GM13976 (cell line): Measurements from ENCODE around the gene IKZF2.

Experiments
- DNase-seq: peaks from one replicate; pipeline ENCODE4 v3.0.0; 2012; ENCODE audit warnings: low spot score
- CTCF ChIP-seq: IDR thresholded peaks from 2 replicates; pipeline ENCODE4 v1.5.1; 2012; ENCODE audit warnings: borderline replicate concordance, mild to moderate bottlenecking; ENCODE audit not compliant: insufficient read depth; ENCODE audit errors: extremely low read depth, missing control alignments, control extremely low read depth
- in situ Hi-C: fragments of 300-500 bp; cut with MboI; formaldehyde crosslinking; loops from one replicate; pipeline ENCODE4 v1.12.0; 2022; ENCODE audit warnings: low sequenced_read_pairs, mixed read lengths, inconsistent platforms; ENCODE audit not compliant: unreplicated experiment

IKZF2 gene

GRCh38 chr2:213001297-213001910 is 150.0 kb downstream of the IKZF2 start:
- TF ChIP-seq CTCF = no peak
- no peak for DNase-seq
- in situ Hi-C loops = no loop called here

DNA sequence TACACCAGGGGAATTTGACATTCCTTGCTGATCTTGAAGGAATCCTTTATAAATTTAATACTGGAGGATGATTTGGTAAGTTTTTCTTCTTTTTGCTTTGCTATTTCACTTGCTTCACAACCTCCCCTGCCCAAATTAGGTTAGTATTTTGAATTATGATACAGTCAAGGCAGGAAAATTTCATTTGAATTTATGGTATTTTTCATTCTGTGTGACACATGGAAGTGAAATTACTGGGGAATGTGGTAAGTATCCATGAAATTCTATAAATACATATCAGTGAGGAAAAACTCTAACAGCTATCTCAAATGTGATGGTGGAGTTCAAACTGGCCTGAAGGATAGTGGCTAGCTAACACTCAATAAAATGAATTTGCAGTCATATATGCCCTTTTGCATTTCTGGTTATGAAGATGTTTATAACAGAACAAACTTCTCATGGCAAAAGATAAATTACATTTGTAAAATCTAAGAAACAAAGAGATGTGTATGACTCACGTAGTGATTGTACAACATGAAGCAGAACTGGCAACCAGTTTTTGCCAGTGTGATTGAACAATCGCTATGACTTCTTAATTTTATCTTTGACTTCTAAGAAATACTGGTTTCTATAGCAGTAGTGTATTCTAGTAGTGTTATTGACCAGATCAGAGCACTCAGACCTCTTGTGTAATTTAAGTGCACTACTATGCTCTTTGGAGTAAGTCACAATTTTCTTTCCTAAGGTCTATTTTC is 152.6 kb downstream of the IKZF2 start:
- no peak for TF ChIP-seq CTCF
- DNase-seq = no peak
- in situ Hi-C loops = loop anchor here (25.0 kb wide), 1 partner anchor 311 kb away; no protein-coding TSS in a partner anchor

DNA sequence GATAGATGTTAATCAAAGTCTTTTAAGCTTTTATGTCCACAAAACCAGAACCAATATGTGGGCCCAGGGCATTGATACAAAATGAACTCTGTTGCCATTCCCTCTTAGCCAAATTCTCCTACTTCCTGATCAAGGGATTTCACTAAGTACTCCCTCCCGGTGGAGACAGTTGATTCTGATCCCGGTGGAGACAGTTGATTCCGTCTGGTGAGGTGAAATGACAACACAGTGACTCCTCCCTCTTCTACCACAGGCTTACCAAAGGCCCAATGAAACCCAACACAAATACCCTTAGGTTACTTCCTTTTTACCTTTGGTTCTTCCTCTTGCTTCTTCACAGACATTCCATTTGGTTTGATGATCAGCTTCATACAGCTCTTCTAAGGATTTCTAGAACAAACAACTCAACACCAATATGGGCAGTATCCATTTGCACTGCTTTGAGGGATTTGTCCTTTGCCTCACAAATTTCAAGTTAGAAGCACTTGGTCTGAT is 153.8 kb downstream of the IKZF2 start:
- in situ Hi-C loops = loop anchor here (25.0 kb wide), 1 partner anchor 310 kb away; no protein-coding TSS in a partner anchor
- DNase-seq = no peak
- no peak for TF ChIP-seq CTCF

DNA sequence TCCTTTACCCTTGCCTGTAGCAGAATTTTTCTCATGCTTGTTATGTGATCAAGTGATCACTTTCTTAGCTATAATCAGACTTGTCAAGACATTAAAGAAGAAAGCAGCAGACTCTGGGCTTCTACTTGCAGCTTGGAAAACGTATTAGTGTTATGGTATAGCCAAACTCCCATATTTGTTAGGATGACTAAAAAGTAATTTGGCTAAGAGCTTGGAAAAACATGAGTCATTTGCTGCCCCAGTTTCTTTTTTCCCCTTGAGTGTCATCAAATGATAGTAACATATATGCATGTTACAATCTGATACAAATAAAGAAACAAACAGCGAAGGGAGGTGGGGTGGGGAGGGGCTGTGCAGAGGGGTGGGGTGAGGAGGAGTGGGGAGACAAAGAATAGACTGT is 155.5 kb downstream of the IKZF2 start:
- TF ChIP-seq CTCF = no peak
- in situ Hi-C loops = loop anchor here (25.0 kb wide), 1 partner anchor 309 kb away; no protein-coding TSS in a partner anchor
- DNase-seq = no peak

- in situ Hi-C loops = loop anchor here (25.0 kb wide), 1 partner anchor 308 kb away; no protein-coding TSS in a partner anchor
- DNase-seq = no peak
- no peak for TF ChIP-seq CTCF
Observed at GRCh38 chr2:212994976-212995375, 156.4 kb downstream of the IKZF2 start.

- in situ Hi-C loops = loop anchor here (25.0 kb wide), 1 partner anchor 304 kb away; no protein-coding TSS in a partner anchor
- no peak for DNase-seq
- TF ChIP-seq CTCF = no peak
Observed at GRCh38 chr2:212991120-212991519, 160.3 kb downstream of the IKZF2 start.
